A673 (cell line): ENCODE measurements around the gene LCE1F.

ENCODE experiments used
- EZH2 ChIP-seq: fragments of 200-600 bp; sonication (generic); IDR thresholded peaks from 2 replicates; pipeline ENCODE4 v1.6.1; 2017; ENCODE audit warnings: borderline replicate concordance, low read depth, mild to moderate bottlenecking, mixed read lengths, antibody characterized with exemption, low read length; ENCODE audit not compliant: poor library complexity, severe bottlenecking
- TF ChIP-seq, protein P1 (sequence below): fragments of 300-800, 200-600 bp; sonication (generic); conservative IDR thresholded peaks from 2 replicates; pipeline ENCODE4 v1.5.1; 2017; ENCODE audit warnings: low read depth, mild to moderate bottlenecking, antibody characterized with exemption, low read length, moderate library complexity, mixed read lengths

- TF ChIP-seq, protein P1, sequence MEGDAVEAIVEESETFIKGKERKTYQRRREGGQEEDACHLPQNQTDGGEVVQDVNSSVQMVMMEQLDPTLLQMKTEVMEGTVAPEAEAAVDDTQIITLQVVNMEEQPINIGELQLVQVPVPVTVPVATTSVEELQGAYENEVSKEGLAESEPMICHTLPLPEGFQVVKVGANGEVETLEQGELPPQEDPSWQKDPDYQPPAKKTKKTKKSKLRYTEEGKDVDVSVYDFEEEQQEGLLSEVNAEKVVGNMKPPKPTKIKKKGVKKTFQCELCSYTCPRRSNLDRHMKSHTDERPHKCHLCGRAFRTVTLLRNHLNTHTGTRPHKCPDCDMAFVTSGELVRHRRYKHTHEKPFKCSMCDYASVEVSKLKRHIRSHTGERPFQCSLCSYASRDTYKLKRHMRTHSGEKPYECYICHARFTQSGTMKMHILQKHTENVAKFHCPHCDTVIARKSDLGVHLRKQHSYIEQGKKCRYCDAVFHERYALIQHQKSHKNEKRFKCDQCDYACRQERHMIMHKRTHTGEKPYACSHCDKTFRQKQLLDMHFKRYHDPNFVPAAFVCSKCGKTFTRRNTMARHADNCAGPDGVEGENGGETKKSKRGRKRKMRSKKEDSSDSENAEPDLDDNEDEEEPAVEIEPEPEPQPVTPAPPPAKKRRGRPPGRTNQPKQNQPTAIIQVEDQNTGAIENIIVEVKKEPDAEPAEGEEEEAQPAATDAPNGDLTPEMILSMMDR: no peak
- no peak for TF ChIP-seq EZH2
Observed at GRCh38 chr1:152757747-152758146, 17.2 kb upstream of the LCE1F start, which contains the start of gene KPRP.
